Measurements from ENCODE around the gene POU2AF1.
"Not testable (repeated sequence)": the region's sequence is repeated elsewhere in the genome, so short reads cannot be mapped to it uniquely, and the experiment has no call there.

The POU2AF1 gene

DNA sequence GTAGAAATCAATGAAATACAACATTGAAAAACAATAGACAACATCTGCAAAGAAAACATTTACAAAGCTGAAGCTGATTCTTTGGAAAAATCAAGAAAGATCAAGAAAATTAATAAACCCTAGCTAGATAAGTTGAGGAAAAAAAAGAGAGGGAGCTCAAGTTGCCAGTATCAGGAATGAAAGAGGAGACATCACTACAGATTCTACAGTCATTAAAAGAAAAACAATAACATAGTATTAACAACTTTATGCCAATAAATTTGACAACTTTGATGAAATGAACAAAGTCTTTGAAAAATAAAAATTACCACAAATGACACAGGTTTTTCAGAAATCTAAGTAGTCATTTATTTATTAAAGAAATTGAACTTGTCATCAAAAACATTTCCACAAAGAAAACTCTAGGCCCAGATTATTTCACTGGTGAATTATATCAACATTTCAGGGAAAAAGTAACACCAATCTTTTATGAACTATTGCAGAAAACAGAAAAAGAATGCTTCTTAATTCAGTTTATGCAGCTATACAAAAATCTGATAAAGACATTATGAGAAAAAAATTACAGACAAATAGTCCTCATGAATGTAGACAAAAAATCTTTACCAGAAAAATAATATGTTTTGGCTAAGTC, 39.2 kb downstream of the POU2AF1 start:
- no peak for DNase-seq

DNA sequence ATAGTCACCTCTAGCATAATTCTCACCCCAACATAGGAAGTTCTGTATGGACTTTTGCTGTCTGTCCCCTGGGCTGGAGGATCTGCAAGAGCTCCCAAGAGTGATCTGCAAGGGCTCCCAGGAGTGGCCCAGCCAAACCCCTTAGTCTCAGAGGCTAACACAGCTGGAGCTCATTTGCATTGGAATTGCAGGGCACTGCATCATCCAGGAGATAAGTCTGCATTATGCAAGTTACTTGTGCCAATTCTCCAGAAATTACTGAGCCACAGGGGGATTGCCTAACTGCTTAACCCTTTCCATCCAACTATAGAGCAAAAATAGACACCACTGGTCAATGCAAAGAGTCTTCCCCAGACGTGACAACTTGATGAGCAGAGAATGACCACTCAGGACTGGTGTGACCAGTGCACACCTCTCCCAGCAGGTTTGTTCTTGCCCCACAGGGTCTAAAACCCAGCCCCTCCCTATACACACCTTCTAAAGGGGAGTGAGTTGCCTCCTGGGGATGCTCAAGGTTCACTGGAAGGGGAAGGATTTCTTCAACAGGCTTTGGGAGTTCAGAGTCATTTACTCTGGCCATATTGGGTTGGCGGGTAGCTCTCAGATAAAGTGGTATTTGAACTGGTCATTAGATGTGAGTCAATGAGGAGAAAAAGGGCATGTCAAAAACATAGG, 42.4 kb downstream of the POU2AF1 start:
- no peak for DNase-seq

DNA sequence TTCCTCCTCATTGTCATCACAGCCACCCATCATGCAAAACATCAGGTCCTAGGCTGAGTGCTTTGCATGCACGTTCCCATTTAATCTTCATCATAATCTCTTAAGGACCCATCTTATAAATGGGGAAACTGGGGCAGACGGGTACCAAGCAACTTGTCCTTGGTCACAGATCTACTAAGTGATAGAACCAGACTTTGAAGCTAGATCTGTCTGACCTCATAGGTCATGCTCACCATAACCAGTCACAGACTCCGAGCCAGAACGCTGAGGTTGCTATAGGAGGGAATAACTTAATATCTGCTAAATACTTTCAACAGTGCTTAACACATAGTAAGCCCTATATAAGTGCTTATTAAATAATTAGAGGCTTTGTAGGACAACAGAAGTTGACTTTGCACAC, 43.0 kb downstream of the POU2AF1 start:
- DNase-seq: no peak

DNA sequence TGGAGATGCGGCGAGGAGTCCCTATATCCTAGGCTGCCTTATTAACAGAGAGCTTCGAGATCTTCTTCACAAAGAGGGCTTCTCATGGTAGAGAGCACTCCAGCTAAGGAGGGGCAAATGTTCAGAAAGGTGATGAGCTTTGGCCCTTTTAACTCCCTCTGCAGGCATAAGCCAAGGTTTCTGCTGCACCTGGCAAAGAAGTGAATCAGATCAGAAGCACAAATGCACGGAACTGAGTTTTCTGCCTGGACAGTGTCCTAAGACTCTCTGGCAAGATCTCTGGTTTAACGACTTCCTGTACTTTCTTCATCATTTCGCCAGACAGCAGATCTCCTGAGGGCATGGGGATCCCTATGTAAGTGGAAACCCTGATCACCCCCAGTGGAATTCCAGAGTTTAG, 43.5 kb downstream of the POU2AF1 start:
- no peak for DNase-seq

DNA sequence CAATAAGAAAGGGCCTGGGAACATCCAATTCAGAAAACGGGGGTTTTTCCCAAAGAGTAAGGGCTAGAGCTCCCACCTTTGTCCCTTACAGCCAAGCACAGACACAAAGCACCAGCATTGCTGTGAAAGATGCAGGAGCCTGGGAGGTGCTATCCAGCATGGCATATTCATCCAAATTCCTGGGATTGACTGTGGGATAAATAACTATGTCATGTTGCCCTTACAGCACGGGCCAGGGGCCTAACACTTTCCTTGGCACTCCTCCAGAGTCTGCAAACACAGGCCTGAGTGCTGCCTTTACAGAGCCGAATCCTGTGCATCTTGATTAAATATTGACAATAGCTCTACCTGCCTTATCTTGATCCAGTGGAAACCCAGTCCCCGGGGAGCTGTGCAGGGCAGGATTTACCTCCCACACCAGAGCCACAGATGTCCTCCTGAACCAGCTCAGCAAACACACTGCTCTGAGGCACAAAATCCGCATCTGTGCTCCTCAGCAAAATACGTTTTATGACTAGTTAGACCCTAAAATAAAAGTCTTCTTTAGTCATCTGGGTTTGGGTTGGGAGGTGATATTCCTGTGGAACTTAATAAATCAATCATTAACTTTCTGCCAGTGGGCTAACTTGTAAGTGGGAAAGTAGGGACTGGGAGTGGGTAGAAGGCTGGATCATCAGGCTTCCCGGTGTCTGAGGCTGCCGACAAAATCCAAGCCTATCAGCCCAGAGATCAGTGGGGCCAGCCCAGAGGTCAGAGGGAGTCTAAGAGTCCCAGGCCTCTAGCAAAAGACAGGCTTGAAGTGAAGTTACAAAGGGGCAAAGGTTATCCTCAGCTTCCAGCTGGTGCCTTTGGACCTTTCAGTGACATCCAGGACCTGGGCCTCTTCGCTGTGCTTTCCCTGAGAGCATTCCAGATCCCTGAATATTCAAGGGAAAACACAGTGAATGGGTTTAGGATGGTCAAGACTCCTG, 44.3 kb downstream of the POU2AF1 start:
- no peak for DNase-seq

DNA sequence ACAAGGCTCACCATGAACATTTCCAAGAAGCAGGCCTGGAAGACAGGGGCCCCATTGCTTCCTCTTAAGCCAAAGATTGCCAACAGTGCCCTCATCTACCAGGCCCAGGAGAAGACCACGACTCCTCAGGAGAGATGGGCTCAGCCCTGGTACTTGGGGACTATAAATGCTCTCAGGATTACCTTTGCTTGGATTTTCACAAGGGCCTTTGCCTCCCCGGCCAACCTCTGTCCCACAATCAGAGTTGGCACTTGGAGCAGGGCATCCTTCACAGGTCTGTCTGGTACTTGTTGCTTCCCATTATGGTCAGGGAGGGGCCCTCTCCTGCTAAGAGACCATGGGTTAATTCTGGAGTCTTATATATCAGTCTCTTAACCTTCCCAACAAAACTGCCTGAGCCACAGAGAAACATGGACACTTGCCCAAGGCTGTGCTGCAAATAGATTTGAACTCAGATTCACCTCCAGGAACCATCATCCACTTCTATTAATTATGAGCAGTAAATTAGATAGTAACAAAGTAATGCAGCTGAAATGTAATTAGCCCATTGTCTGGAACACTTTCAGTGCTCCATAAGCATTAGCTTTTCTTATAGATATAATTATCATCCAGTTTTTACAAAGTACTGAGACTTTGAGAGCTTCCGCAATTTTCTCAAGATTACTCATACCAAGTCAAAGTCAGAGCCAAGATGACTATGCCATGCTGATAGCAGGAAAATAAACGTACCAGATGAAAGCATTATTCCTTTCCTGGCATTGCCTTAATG, 47.2 kb downstream of the POU2AF1 start:
- DNase-seq: no peak

DNA sequence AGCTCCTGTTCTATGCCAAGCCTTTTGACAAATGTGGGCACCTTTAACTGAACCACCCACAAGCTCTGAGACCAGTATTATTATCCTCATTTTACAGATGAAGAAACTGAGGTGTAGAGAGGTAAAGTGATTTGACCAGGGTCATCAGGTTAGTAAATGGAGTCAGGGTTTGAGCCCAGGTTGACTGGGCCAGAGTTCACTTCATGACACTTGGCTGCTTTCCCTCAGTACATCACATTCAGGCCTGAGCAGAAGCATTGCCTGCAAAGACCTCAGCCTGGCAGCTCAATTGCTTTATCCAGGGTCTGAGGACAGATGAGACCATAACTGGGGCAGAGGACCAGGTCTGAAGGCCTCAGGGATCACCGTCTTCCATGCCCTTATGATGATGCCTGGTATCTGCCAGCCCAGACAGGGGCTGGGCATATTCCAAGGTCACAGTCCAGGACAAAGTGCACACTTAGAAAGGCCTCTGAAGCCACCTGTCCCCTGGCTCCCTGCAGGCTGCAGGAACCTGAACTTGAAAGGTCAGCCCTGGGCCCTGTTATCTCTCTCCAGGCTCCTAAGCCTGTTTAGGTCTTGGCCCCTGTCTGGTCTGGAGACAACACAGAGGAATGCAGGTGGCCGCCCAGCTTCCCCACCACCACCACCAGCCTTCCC, 48.7 kb downstream of the POU2AF1 start:
- DNase-seq: no peak

DNA sequence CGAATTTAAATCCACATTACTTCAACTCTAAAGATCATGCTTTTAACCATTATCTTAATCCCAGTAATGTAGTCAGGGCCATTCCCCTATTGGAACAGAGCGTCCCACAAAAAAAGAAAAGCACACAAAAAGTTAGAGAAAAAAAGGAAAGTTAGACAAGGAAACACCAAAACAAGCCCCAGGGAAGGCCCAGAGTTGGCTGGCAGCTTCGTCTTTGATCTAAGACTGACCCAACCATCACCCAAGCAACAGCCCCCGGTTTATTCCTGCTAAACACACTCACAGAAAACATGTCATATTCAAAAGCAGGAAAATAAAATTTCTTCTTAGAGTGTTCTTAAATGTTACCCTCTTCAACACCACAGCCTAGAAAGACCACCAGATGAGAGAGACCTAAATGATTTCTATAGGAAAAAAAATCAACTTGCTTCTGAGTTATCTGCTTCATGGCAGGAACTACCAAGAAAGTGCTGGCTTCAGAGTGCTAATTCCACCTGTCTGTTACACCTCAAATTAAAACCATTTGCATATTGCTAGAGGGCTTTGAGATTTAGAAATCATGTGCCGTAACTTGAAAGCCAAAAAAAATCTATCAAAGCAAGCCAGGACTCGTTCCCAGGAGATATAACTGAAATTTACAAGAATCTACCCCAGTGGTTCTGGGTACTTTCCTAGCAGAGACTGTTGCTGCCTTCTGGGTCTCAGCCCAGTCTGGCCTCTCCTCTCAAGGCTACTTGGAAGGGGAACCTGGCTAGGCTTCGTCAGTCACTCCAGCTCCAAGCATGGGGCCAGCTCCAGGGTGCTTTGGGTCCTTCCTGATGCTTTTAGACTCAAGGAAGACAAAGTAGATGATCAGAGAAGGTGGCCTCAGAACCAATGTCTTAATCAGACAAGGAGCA, 49.5 kb downstream of the POU2AF1 start:
- no peak for DNase-seq

DNA sequence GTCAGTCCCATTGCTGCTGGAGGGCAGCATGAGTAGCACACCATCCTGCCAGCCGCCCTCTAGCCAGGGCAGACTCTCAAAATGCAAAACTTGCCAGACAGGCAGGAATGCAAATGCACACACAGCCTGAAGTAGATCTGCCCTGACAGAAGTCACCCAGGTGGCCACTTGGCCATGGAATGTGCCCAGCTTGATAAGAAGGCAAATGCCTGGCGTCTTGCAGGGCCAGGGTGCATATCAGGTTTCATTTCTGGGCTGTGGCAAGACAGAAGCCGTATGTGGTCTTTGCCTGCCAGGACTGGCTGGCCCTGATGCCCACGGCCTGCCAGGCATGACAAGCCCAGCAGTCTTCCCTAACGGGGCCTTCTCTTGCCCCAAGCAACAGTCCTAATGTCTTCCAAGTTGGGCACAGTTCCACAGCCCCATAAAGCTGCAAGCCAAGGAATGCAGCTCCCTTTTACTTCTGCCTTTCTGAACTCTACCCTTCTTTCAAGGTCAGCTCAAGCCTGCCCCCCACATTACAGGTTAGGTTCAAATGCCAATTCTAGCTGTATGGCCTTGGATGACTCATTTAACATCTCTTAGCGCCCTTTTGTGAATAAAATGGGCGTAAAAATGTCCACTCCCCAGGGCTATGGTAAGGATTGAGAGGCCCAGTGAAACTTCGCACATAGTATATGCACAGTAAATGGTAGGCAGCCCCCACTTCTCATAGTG, 51.0 kb downstream of the POU2AF1 start:
- no peak for DNase-seq

DNA sequence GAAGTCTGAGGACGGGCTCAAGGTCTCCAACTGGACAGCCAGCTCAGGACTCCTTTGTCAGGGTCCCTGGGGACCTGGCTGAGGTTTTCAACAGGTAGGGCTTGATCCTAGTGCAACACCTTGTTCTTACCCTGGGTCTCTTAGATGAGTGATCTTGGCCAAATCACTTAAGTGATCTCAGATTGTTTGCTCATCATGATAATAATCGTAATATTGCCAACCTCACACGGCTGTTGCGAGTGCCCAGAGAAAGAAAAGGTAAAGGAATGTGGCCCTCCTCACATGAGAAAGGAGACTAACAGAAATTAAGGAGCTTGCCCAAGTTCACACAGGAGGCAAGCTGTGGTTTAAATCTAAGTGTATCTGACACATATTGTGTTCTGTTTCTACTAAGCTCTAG, 52.3 kb downstream of the POU2AF1 start:
- DNase-seq: no peak

DNA sequence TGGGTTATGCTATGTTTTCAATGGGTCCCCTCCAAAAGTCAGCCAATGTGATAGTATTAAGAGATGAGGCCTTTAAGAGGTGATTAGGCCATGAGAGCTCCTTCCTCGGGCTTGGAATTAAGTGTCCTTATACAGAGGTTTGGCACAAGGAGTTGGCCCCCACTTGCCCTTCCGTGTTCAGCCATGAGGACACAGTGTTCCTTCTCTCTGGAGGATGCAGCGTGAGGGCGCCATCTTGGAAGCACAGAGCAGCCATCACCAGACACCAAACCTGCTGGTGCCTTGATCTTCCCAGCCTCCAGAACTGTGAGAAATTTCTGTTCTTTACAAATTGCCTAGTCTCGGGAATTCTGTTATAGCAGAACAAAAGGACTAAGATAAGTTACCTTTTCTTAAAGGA, 53.8 kb downstream of the POU2AF1 start:
- no peak for DNase-seq

DNA sequence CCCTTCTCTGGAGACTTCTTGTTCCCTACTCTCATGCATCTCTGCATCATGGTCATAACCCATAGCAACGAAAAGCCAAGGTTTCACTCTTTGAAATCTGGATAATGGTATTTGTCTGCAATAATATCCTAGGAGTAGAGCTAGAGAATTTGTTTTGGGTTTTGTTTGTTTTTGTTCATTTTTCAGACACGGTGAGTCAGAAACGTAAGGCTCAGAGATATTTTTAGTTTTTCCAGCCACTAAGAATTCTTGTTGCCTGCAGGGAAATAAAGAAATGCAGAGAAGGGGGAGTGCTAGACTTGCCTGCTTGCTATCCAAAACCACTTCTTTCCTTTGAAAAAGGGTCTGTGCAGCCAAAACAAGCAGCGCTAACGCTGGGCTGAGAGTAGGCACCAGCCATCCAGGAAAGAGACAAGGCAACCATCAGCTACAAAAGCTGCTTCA, 54.8 kb downstream of the POU2AF1 start:
- no peak for DNase-seq

DNA sequence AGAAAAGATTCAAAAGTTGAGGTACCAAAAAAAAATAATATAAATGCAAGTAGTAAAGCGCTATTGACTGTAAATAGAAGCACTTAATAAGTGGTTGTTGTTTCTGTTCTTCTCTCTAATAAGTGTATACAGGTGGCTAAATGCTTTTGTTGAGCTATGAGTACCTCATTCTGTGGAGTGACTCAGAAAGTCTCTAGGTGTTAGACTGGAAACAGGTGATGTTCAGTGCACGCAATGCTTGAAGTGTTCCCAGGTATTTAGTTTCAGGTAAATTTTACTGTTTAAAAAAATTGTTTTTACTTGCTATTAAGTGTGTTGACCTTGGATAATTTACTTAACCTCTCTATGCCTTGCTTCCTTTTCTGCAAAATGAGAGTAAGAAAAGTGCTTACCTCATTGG, 56.5 kb downstream of the POU2AF1 start:
- DNase-seq: no peak

DNA sequence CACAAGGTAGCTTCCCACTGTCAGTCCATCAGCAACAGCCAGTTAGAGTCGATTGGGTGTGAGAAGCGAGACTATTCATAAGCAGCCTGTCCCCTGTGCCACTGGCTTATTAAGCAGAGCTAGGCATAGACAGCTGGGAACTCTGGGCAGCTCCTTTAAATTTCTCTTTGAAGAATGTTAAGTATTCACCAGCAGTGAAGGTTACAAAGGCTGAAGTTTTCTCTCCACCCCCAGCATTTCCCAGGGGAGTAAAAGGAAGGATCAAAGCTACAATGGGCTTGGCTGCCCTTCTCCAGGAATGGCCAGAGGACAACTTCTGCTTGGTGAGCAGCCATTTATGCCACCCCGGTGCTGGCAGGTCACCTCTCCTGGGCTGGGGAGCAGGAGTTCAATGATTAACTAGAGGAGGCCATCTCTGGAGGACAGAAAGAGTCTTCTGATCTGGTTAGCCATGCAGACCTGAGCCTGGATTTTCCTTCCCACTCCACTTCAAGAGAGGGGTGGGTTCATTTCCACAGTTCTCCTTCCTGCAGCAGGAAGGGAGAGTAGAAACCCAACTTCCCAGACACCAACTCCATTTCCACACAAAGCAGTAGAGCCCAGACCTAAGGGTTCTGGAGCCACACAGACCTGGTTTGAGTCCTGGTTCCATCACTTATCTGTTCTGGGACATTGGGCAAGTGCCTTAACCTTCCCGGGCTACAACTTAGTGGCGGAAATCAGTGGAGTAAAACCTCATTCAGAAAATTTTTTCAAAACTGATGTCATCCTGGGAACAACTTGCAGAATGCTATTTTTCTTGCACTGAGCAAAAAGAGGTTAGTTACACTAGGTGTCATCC, 58.1 kb downstream of the POU2AF1 start:
- DNase-seq: no peak

DNA sequence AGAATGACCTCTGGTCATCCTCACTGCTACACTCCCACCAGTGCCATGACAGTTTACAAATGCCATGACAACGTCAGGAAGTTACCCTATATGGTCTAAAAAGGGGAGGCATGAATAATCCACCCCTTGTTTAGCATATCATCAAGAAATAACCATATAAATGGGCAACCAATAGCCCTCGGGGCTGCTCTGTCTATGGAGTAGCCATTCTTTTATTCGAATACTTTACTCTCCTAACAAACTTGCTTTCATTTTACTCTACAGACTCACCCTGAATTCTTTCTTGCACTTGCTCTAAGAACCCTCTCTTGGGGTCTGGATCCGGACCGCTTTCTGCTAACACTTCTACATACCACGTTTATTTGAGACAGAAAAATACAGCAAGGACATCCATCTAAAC, 58.9 kb downstream of the POU2AF1 start:
- DNase-seq: not testable (repeated sequence)

DNA sequence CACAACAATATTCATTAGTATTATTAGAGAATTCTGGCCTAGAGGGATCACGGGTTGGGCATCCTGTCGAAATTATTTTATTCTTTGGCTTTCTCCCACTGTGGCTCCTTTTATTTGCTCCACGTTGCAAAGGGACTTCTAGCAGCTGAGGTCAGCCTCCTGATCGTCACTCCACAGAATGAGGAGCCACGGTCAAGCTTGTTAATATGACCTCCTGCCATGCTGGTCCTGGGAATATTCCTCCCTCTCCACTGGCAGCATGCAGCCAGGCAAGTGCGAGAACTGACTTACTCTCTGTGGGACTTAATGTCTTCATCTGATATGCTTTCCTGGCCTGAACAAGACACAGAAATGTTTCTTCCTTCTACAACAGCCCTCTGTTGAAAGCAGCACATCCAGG, 59.8 kb downstream of the POU2AF1 start:
- DNase-seq: no peak

DNA sequence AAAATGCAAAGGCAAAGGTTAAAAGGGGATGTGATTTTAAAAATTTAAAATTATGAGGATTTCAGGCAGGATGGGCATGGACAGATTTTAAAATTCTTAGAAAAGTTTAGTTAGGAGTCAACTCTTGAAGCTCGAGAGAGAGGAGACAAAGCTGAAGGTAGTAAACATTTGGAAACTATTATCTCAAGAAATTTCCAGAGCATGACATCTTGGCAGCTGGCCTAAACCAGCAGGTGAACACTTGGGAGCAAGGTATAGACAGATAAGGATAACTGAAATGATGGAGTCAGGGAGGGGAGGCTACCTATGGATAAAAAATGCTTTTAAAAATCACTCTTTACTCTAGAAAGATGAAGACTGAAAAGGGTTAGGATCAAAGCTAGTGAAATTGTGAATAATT, 67.0 kb downstream of the POU2AF1 start:
- DNase-seq: no peak

DNA sequence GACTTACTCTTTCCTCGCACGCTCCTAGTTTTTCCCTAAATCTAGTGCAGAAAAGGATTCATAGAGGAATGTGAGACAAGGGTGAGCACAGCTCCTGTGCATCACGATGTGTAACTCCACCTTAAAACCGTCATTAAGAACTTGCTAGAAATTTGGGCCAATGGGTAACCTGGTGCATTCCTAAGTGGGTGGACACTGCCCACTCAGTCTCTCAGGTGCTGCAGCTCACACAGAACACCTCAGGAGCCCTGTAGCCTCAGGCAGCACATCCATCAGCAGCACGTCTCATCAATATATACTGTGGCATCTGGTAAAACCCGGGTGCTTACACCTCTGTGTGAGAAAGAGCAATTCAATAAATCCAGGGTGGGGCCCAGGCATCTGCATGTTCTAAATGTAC, 68.4 kb downstream of the POU2AF1 start:
- no peak for DNase-seq

DNA sequence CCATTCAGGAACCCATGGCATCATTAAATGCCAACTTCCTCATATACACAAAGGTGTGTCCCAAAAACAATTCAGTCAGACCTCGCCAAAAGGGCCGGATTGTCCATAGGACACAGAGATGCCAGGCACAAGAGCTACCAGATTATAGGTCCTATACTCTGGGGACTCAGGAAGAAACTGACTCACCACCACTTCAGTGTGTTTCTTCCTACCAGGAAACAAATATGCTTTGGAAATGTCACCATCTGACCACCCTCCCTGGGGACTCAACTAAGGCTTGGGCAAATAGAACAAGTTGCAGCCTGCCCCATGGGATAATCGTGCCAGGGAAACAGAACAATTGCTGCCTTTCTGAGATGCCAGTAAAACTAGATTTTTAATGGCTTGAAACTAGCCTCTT, 69.0 kb downstream of the POU2AF1 start:
- DNase-seq: no peak

All from CD4-positive, alpha-beta T cell treated with Interleukin-17A for 4 hours (primary cell).